GM12875 (cell line): ENCODE results near the gene C1QTNF12.

Experiments
- H3K4me3 ChIP-seq: one replicate; pipeline ENCODE4 v1.5.1; 2011; ENCODE audit warnings: low read depth, low read length, control low read depth
- CTCF ChIP-seq: IDR thresholded peaks from 2 replicates; pipeline ENCODE4 v1.5.1; 2011; ENCODE audit warnings: low read depth, mild to moderate bottlenecking, control low read depth, inconsistent platforms, low read length, moderate library complexity, borderline replicate concordance; ENCODE audit not compliant: insufficient read depth

C1QTNF12 gene

GRCh38 chr1:1285102-1285571 is 38.6 kb upstream of the C1QTNF12 start:
- H3K4me3 ChIP-seq = no peak overlapping the region
- no peak for TF ChIP-seq CTCF

GRCh38 chr1:1284221-1285101 is 37.9 kb upstream of the C1QTNF12 start:
- no peak overlapping the region for H3K4me3 ChIP-seq
- no peak for TF ChIP-seq CTCF

- 0 out of 2 replicates have a peak, but pooled peaks have one; percentile 10 for TF ChIP-seq CTCF
- H3K4me3 ChIP-seq = no peak overlapping the region
These were observed 37.3 kb upstream of the C1QTNF12 start for GRCh38 chr1:1283821-1284220.

GRCh38 chr1:1282998-1283397 is 36.5 kb upstream of the C1QTNF12 start:
- TF ChIP-seq CTCF = no peak

GRCh38 chr1:1281533-1282321 is 35.2 kb upstream of the C1QTNF12 start:
- no peak overlapping the region for H3K4me3 ChIP-seq
- no peak for TF ChIP-seq CTCF

More at GRCh38 chr1:1282998-1283397, 36.5 kb upstream of the C1QTNF12 start:
- no peak overlapping the region for H3K4me3 ChIP-seq

GRCh38 chr1:1280782-1281481 is 34.4 kb upstream of the C1QTNF12 start:
- H3K4me3 ChIP-seq = no peak overlapping the region
- TF ChIP-seq CTCF = no peak
